ENCODE data around the gene PSMA3. TPM values are rescaled to one million over a fixed set of nuclear protein-coding genes. Genes with fewer than 3 reads are reported as not detected.

PSMA3 gene
- total and polyA plus RNA-seq, 10 of the 15 experiments (the other 5 are each of a cell fraction or from before 2014, with no cell fraction given) = 142 to 936 (median 400) TPM

- H4K20me1 ChIP-seq (ENCODE audit: control insufficient read depth, insufficient read depth) = no peaks in the 10 kb centered on the region; the same call in 1 of the 2 replicates
- in situ Hi-C loops (cut with MboI) (no loop called here), intact Hi-C loops (cut with micrococcal nuclease; ENCODE audit: unreplicated experiment) (no loop called here)
- POLR2A ChIA-PET = interaction anchor here (0.7 to 1.8 kb wide), 2 partner anchors 10 to 13 kb away, joined by 4 to 5 read pairs; partner anchors contain the start of gene ARID4A
- H3K4me3 ChIP-seq = no peak overlapping the region
- SMC1A ChIA-PET (ENCODE audit: uncharacterized antibody, unreplicated experiment) = interaction anchor here (2.0 kb wide), 1 partner anchor 10 kb away, joined by 10 read pairs; the partner anchor contains the start of gene ARID4A
- no peaks in the 10 kb centered on the region for H3K9me3 ChIP-seq (replicated peaks; ENCODE audit: control insufficient read depth, insufficient read depth, low read length)
- H3K79me2 ChIP-seq (ENCODE audit: control insufficient read depth, insufficient read depth, low read length) = peaks cover 45% of the 10 kb centered on the region
- no peak overlapping the region for H2AFZ ChIP-seq (ENCODE audit: control insufficient read depth, low read depth, low read length)
- CTCF ChIA-PET = interaction anchor here (0.9 to 2.1 kb wide), 2 partner anchors 10 to 26 kb away, joined by 3 to 7 read pairs; partner anchors contain the start of gene ARID4A
- RAD21 ChIA-PET (ENCODE audit: unreplicated experiment) = interaction anchor here (0.6 kb wide), 1 partner anchor 35 kb away, joined by 3 read pairs; no protein-coding TSS in a partner anchor
- no peak for ATAC-seq
- H3K4me1 ChIP-seq (ENCODE audit: control insufficient read depth, insufficient read depth, low read length) = no peaks in the 10 kb centered on the region
- H3K27ac ChIP-seq (ENCODE audit: control insufficient read depth, insufficient read depth) = 0 out of 2 replicates have a peak overlapping the region, but pooled peaks have one; percentile 8
- no peak for DNase-seq (ENCODE audit: low read depth, low spot score)
- WGBS (ENCODE audit: insufficient coverage, insufficient replicate concordance, low lambda C conversion rate, missing lambda C conversion rate) = 65% methylated on average over 3 of the region's 3 CpGs
- FAIRE-seq = no peak
- H3K4me2 ChIP-seq (ENCODE audit: control insufficient read depth, insufficient read depth) = no peak overlapping the region
- TSS peak; percentile 5 for BruUV-seq (replicated peaks)
- H3K36me3 ChIP-seq (ENCODE audit: control insufficient read depth in 2 of 2, insufficient read depth in 2 of 2, low read length in 1 of 2) = peaks cover 0 to 17% of the 10 kb centered on the region in 2 experiments
- no peak overlapping the region for H3K9ac ChIP-seq (ENCODE audit: control insufficient read depth, insufficient read depth, low read length)
- no peaks in the 10 kb centered on the region for H3K27me3 ChIP-seq (replicated peaks in 1 of 2; ENCODE audit: control insufficient read depth in 2 of 2, insufficient read depth in 2 of 2, low read length in 1 of 2)
- no peak for TF ChIP-seq TCF7 (IDR thresholded peaks at IDR 0.05; ENCODE audit: borderline replicate concordance)
- TF ChIP-seq HDAC6 (IDR thresholded peaks at IDR 0.05; ENCODE audit: unreplicated experiment) = no peak
- TF ChIP-seq CBX5 (IDR thresholded peaks at IDR 0.05; ENCODE audit: low read depth) = no peak
- TF ChIP-seq MTA2 (IDR thresholded peaks at IDR 0.05; ENCODE audit: low read depth) = no peak
- no peak for TF ChIP-seq BACH1 (IDR thresholded peaks at IDR 0.05; ENCODE audit: borderline replicate concordance)
- TF ChIP-seq PKNOX1 (IDR thresholded peaks at IDR 0.05) = no peak
- TF ChIP-seq HDAC2 (IDR thresholded peaks at IDR 0.05) = no peak
- no peak for TF ChIP-seq IRF3 (IDR thresholded peaks at IDR 0.05)
- TF ChIP-seq RBBP5 (conservative IDR thresholded peaks at IDR 0.05) = no peak
- TF ChIP-seq POLR2AphosphoS5 (IDR thresholded peaks at IDR 0.05; ENCODE audit: low read length) = no peak
- no peak for TF ChIP-seq PBX3 (IDR thresholded peaks at IDR 0.05; ENCODE audit: insufficient replicate concordance, low read depth, low read length)
- TF ChIP-seq HSF1 (IDR thresholded peaks at IDR 0.05; ENCODE audit: low read depth, low read length) = no peak
- TF ChIP-seq IRF4 (IDR thresholded peaks at IDR 0.05; ENCODE audit: low read depth, low read length) = no peak
- no peak for TF ChIP-seq ASH2L (IDR thresholded peaks at IDR 0.05; ENCODE audit: borderline replicate concordance, low read depth)
- TF ChIP-seq SKIL (IDR thresholded peaks at IDR 0.05; ENCODE audit: low read depth, poor library complexity, severe bottlenecking) = no peak
- TF ChIP-seq RFX5 (IDR thresholded peaks at IDR 0.05; ENCODE audit: low read depth, low read length) = no peak
- no peak for TF ChIP-seq EZH2 (IDR thresholded peaks at IDR 0.05; ENCODE audit: borderline replicate concordance, control insufficient read depth, low read depth, low read length)
These were observed 43.6 kb downstream of the PSMA3 start for GRCh38 chr14:58288106-58288792.
